ENCODE results near the gene STIL.
"Not testable (repeated sequence)": the region's sequence is repeated elsewhere in the genome, so short reads cannot be mapped to it uniquely, and the experiment has no call there.

STIL gene

DNA sequence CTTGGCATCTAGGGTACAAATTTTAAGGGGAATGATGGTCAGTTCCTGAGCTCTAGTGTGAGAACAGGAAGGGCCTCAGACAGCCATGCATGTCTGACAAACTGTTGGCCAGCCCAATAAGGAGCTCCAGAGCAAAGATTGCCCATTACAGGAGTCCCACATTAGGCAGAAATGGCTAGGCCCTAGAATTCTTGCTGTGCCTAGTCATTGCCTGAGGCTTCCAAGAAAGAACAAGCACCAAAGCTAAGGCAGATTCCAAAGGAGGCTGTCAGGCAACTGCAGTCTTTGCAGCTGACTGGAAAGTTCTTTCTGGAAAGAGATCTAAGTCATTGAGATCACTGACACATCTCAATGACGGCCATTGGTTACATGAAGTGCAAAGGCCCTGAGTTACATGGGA lies 3.9 kb upstream of the STIL start:
- DNase-seq, result no peak

DNA sequence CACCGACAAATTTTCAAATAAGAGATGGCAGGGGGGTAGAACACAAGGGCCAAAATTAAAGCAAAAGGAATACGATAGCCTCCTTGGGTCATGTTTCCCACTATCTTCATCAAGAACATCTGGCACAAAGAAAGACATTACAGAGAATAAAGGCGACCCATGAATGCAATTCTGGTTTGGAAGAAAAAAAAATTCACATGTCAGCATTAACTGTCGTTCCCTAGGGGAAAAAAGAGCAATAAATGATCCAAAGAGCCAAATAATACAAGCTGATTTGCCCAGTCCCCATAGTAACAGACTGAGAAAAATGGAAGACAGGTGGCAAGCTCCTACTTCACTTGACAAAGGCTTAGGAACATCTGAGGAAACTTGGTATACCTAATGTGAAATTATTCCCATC lies 4.5 kb downstream of the STIL start:
- DNase-seq, result no peak

DNA sequence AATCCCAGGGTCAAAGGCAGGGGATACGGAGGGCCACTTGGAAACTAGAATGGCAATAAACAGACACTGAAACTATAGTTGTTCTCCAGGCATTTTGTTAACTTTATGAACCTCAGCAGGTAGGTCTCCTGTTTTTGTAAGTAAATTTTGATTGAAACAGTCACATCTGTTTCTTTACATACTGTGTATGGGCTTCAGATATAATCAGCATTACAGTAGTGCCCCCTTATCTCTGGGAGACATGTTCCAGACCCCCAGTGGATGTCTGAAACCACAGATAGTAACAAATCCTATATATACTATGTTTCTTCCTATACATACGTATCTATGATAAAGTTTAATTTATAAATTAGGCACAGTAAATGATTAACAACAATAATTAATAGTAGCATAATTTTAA lies 11.5 kb downstream of the STIL start:
- no peak for DNase-seq

GRCh38 chr1:47298025-47298699 lies 15.8 kb downstream of the STIL start:
- DNase-seq, result no peak

DNA sequence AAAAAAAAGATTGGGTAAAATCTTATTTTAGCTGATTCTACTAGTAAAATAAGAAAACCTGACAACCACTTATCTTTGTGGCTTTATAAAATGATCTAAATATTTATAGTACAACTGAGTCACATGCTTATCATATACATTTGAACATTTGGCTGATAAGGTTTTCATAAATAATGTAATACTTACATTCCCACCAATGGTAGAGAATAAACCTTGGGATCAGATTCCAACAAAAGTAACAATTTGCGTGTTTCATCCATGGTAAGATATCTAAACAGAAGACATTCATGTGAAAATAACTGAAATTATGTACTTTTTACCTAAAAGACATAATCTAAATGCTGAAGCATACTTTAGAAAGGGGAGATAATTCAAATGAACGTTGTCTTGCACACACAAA lies 18.4 kb downstream of the STIL start:
- DNase-seq, result no peak

DNA sequence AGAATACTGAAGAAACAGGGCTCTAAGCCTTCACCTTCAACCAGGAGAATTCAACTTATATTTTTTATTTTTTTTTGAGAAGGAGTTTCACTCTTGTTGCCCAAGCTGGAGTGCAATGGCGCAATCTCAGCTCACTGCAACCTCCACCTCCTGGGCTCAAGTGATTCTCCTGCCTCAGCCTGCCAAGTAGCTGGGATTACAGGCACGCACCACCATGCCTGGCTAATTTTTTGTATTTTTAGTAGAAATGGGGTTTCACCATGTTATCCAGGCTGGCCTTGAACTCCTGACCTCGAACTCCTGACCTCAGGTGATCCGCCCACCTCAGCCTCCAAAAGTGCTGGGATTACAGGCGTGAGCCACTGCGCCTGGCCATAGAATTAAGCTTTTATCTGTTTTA lies 19.1 kb downstream of the STIL start:
- not testable (repeated sequence) for DNase-seq

- DNase-seq, result not testable (repeated sequence)
Observed at GRCh38 chr1:47288116-47288515, 25.8 kb downstream of the STIL start.

DNA sequence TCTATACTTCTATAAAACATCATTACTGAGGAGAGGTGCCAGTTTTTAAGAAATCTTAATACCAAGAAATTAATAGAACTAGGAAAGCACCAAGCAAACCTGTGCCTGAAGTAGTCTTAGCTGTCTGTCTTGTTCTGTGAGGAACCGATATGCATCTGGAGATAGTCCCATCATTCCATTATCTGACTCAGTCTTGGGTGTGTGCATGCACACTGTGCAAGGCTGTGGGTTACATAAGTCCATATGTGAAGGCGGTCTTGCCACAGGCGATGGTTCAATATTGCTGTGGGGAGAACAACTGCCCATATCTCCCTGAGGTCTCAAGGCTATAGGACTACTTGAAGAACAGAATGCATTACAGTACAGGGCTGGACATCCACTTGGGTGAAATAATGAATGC lies 33.8 kb downstream of the STIL start:
- DNase-seq, result no peak

- no peak for DNase-seq
Observed at GRCh38 chr1:47276850-47277249, 37.1 kb downstream of the STIL start.

DNA sequence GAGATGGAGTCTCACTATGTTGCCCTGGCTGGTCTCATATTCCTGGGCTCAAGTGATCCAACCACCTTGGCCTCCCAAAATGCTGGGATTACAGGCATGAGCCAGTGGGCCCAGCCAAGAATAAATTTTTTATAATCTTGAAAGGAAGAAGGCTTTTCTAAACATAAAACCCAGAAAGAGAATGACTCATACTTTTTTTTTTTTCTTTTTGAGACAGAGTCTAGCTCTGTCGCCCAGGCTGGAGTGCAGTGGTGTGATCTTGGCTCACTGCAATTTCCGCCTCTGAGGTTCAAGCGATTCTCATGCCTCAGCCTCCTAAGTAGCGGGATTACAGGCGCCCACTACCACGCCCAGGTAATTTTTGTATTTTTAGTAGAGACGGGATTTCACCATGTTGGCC lies 38.1 kb downstream of the STIL start:
- DNase-seq, result not testable (repeated sequence)

DNA sequence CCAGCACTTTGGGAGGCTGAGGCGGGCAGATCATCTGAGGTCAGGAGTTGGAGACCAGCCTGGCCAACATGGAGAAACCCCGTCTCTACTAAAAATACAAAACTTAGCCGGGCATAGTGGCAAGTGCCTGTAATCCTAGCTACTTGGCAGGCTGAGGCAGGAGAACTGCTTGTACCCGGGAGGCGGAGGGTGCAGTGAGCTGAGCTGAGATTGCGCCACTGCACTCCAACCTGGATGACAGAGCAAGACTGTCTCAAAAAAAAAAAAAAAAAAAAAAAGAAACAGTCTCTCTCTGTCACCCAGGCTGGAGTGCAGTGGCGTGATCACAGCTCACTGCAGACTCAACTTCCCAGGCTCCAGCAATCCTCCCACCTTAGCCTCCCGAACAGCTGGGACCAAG lies 48.4 kb downstream of the STIL start:
- DNase-seq, result not testable (repeated sequence)

GRCh38 chr1:47262787-47263413 lies 51.0 kb downstream of the STIL start:
- peak in 1 of 2 donors; percentile 4 for DNase-seq

DNA sequence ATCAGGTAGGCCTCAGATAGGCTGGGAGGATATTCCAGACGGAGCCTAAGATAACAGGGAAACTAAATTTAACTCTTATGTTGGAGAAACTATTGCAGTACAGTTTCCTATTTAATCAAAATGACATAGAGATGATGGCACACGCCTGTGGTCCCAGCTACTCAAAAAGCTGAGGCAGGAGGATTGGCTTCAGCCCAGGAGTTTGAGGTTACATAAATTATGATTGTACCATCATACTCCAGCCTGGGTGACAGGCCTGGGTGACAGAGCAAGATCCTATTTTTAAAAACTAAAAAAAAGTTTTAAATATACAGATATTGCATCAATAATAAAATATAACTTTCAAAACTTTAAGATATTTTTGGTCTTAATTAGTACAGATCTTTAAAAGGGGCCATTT lies 56.7 kb downstream of the STIL start:
- DNase-seq, result no peak

GRCh38 chr1:47252795-47253194 lies 61.2 kb downstream of the STIL start:
- DNase-seq, result no peak

DNA sequence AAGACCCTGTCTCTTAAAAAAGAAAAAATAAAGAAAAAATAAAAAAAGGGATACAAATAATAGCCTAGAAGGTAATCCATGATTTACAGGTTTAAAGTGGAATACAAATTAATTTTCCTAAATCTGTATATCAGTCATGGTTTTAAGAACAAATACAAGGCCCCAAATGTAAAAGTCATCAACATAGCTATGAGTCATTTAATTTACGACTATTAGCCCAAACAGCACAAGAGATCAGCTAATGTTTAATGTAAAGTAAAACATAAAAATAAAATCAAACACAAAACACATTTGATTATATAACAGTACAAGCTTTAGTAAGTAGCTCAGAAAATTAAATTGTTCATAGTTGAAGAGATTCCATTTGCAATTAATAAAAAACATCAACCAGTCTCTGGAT lies 61.6 kb downstream of the STIL start:
- no peak for DNase-seq

DNA sequence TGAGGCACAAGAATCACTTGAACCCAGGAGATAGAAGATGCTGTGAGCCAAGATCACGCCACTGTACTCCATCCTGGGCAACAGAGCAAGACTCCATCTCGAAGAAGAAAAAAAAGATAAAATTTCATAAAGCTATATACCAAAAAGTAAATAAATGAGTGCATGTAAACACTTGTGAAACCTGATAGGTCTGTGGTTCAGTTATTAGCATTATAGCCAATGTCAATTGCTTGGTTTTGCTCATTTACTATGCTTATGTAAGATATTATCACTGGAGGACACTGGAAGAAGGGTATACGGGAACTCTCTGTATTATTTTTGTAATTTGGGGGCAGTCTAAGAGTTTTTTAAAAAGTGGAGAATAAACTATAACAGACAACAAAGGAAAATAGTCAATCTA lies 64.2 kb downstream of the STIL start:
- DNase-seq, result no peak

GRCh38 chr1:47244339-47244862 lies 69.5 kb downstream of the STIL start:
- no peak for DNase-seq

GRCh38 chr1:47243910-47244309 lies 70.0 kb downstream of the STIL start:
- DNase-seq, result no peak

GRCh38 chr1:47241114-47242113 lies 72.5 kb downstream of the STIL start:
- DNase-seq, result no peak

GRCh38 chr1:47238935-47239592 lies 74.9 kb downstream of the STIL start:
- no peak for DNase-seq

DNA sequence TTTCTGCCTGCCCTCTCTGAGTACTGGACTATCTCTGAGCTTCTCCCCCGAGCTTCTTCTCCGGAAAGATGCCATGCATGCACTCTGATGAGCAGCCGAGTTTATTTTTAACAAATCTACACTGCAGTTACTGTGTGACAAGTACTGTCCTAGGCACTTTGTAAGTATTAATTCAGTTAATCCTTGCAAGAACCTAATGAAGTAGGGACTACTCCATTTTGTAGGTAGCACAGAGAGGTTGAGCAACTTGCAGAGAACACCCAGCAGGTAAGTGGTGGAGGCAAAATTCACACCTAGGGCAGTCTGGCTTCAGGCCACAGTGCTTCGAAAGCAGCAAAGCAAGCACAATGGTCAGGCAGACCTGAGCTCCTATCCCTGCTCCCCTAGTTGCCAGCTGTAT lies 78.1 kb downstream of the STIL start:
- DNase-seq, result no peak

DNA sequence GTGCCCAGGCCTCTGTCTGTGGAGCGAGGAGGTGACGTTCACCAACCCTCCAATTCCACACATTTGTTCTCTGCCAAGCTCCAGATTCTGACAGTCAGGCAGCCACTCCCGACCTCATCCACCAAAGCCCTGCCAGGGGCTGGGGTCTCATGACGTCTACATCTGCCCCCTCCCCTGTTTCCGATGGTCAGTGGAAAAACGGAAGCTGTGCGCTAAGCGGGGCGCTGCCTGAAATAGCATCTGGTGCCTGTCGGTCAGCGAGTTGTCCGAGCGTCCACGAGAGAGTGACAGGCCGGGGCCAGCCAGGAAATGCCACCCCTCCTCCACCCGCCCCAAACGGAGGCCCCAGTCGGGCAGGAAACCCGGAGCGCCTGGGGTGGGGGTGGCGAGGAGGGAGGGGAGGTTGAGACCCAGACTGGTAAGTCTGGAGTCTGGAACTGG lies 78.7 kb downstream of the STIL start:
- DNase-seq, result peak in 1 of 2 donors; percentile 41

GRCh38 chr1:47233186-47233585 lies 80.8 kb downstream of the STIL start:
- DNase-seq, result no peak

Measured in hippocampal formation (tissue), 2 donors.